Nephron (organoid): ENCODE results near the gene BMPER.
A peak's percentile ranks its signal among the peaks of the same experiment; 100 is the strongest.

ENCODE experiments used
- H3K27ac Mint-ChIP-seq, 3 experiments: 2 replicates each; pipeline ENCODE4 v1.8.0; 2020; ENCODE audit warnings: mixed read lengths in 3 of 3, mild to moderate bottlenecking in 2 of 3, moderate library complexity in 1 of 3
- H3K27me3 Mint-ChIP-seq: 2 replicates; pipeline ENCODE4 v1.8.0; 2021; ENCODE audit warnings: low read depth, mild to moderate bottlenecking, moderate library complexity, mixed read lengths
- H3K36me3 Mint-ChIP-seq: 2 replicates; pipeline ENCODE4 v1.8.0; 2020; ENCODE audit warnings: low read depth, mixed read lengths
- H3K4me1 Mint-ChIP-seq: 2 replicates; pipeline ENCODE4 v1.8.0; 2020; ENCODE audit warnings: mixed read lengths
- H3K4me3 Mint-ChIP-seq, 3 experiments: 2 replicates each; pipeline ENCODE4 v1.8.0; 2020; ENCODE audit warnings: mild to moderate bottlenecking in 3 of 3, mixed read lengths in 3 of 3, moderate library complexity in 2 of 3
- H3K9me3 Mint-ChIP-seq: 2 replicates; pipeline ENCODE4 v1.8.0; 2020; ENCODE audit warnings: mixed read lengths
- TF ChIP-seq, protein P1 (sequence below), 3 experiments: fragments of 200-600 bp; sonication (generic); IDR thresholded peaks; one replicate each; pipeline ENCODE4 v1.5.0; 2021; ENCODE audit warnings: antibody characterized with exemption in 3 of 3; ENCODE audit not compliant: unreplicated experiment in 3 of 3

The BMPER gene

GRCh38 chr7:34067005-34067778 lies 161.9 kb downstream of the BMPER start:
- Mint-ChIP-seq H3K36me3 (peaks cover 8% of the 10 kb centered on the region), H3K27me3 (no peaks in the 10 kb centered on the region), H3K27ac (no peak overlapping the region), H3K4me3 (no peak overlapping the region), H3K9me3 (peaks cover 3% of the 10 kb centered on the region), H3K4me1 (peaks cover 30% of the 10 kb centered on the region)
- TF ChIP-seq, protein P1, sequence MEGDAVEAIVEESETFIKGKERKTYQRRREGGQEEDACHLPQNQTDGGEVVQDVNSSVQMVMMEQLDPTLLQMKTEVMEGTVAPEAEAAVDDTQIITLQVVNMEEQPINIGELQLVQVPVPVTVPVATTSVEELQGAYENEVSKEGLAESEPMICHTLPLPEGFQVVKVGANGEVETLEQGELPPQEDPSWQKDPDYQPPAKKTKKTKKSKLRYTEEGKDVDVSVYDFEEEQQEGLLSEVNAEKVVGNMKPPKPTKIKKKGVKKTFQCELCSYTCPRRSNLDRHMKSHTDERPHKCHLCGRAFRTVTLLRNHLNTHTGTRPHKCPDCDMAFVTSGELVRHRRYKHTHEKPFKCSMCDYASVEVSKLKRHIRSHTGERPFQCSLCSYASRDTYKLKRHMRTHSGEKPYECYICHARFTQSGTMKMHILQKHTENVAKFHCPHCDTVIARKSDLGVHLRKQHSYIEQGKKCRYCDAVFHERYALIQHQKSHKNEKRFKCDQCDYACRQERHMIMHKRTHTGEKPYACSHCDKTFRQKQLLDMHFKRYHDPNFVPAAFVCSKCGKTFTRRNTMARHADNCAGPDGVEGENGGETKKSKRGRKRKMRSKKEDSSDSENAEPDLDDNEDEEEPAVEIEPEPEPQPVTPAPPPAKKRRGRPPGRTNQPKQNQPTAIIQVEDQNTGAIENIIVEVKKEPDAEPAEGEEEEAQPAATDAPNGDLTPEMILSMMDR (IDR thresholded peaks at IDR 0.05; ENCODE audit: unreplicated experiment in 3 of 3): no peak

- H3K27me3 Mint-ChIP-seq: peaks cover 4% of the 10 kb centered on the region
- H3K4me3 Mint-ChIP-seq: no peak overlapping the region
- TF ChIP-seq, protein P1 (IDR thresholded peaks at IDR 0.05; ENCODE audit: unreplicated experiment in 3 of 3): no peak
- H3K4me1 Mint-ChIP-seq: peaks cover 38% of the 10 kb centered on the region
- H3K27ac Mint-ChIP-seq: peak overlapping the region; percentile 6 to 72 (median 34)
- peaks cover 8% of the 10 kb centered on the region for H3K36me3 Mint-ChIP-seq
- H3K9me3 Mint-ChIP-seq: peaks cover 3% of the 10 kb centered on the region
Observed at GRCh38 chr7:34069676-34070075, 164.3 kb downstream of the BMPER start.

DNA sequence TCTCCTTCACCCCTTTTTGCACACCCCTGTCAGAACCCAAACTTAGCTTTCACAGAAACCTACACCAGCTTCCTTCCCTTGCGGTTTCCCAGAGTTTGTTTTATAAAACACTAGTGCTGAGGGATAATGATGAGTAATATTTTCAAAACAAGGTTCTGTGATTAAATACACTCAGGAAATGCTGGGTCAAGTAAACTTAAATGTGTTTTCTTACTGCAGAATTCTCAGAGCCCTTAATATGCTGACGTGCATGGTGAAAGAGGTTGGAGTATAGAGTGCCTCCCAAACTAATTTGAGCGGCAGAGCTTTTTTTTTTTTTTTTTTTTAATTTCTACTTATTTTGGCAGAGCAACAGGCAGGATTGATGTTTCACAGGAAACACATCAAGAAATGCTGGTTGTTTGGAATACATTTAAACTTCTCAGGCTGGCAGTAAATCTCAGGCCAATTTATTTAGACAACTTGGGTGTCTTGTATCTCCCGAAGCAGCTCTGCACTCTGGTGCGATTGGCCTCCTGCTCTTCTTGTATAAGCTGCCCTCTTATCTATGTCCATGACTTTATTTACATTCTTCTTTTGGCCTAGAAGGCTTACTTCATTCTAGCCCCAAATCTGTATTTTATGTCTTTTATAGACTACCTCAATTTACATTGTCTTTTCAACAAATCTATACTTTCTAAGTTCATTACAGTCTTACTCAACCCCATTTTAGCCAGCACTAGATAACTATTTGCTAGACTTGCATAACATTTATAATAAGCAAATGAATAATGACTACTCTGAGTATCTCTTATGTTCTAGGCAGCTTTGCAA lies 165.4 kb downstream of the BMPER start:
- H3K4me3 Mint-ChIP-seq: peak overlapping the region in 1 of 3 experiments; percentile 3
- H3K36me3 Mint-ChIP-seq: peaks cover 8% of the 10 kb centered on the region
- H3K27me3 Mint-ChIP-seq: peaks cover 4% of the 10 kb centered on the region
- peak overlapping the region; percentile 42 to 79 (median 72) for H3K27ac Mint-ChIP-seq
- TF ChIP-seq, protein P1 (IDR thresholded peaks at IDR 0.05; ENCODE audit: unreplicated experiment in 3 of 3): no peak
- peaks cover 3% of the 10 kb centered on the region for H3K9me3 Mint-ChIP-seq
- peaks cover 44% of the 10 kb centered on the region for H3K4me1 Mint-ChIP-seq

- no peak overlapping the region for H3K4me3 Mint-ChIP-seq
- TF ChIP-seq, protein P1 (IDR thresholded peaks at IDR 0.05; ENCODE audit: unreplicated experiment in 3 of 3): no peak
- peaks cover 3% of the 10 kb centered on the region for H3K9me3 Mint-ChIP-seq
- peaks cover 14% of the 10 kb centered on the region for H3K36me3 Mint-ChIP-seq
- H3K4me1 Mint-ChIP-seq: peaks cover 44% of the 10 kb centered on the region
- peaks cover 4% of the 10 kb centered on the region for H3K27me3 Mint-ChIP-seq
- peak overlapping the region in 2 of 3 experiments; percentile 32 to 53 for H3K27ac Mint-ChIP-seq
Observed at GRCh38 chr7:34073676-34074075, 168.3 kb downstream of the BMPER start.

- Mint-ChIP-seq H3K9me3 (peaks cover 3% of the 10 kb centered on the region), H3K27me3 (peaks cover 4% of the 10 kb centered on the region), H3K27ac (peak overlapping the region in 1 of 3 experiments; percentile 3), H3K4me3 (no peak overlapping the region), H3K36me3 (peaks cover 17% of the 10 kb centered on the region), H3K4me1 (peaks cover 43% of the 10 kb centered on the region)
- TF ChIP-seq, protein P1 (IDR thresholded peaks at IDR 0.05; ENCODE audit: unreplicated experiment in 3 of 3): no peak
Observed at GRCh38 chr7:34074421-34074820, 169.1 kb downstream of the BMPER start.
